ENCODE data around the gene TSPEAR.
A peak's percentile ranks its signal among the peaks of the same experiment; 100 is the strongest.

TSPEAR gene

GRCh38 chr21:44657635-44658540, 53.5 kb downstream of the TSPEAR start, which contains the start of gene KRTAP12-3:
Gene KRTAP12-3 (plus strand): TSS chr21:44657932. CDS start chr21:44657980, 48 bp downstream.
- TF ChIP-seq Cebpa-rat (IDR thresholded peaks at IDR 0.05) = no peak

GRCh38 chr21:44656868-44657267, 54.5 kb downstream of the TSPEAR start:
- H3K27me3 ChIP-seq = no peaks in the 10 kb centered on the region

More at GRCh38 chr21:44657635-44658540, 53.5 kb downstream of the TSPEAR start, which contains the start of gene KRTAP12-3:
- H3K27ac ChIP-seq = peak within 1 kb of the TSS; percentile 21
- H3K4me1 ChIP-seq = peaks cover 51% of the 10 kb centered on the region
- H3K4me2 ChIP-seq = peak within 1 kb of the TSS; percentile 74
- no peaks in the 10 kb centered on the region for H4K20me1 ChIP-seq
- H3K9me3 ChIP-seq = peaks cover 49% of the 10 kb centered on the region
- no peak within 1 kb of the TSS for H3K9ac ChIP-seq
- H3K27me3 ChIP-seq = no peaks in the 10 kb centered on the region
- peak within 1 kb of the TSS; percentile 31 for H3K4me3 ChIP-seq
- no peaks in the 10 kb centered on the region; the same call in 1 of the 2 replicates for H3K36me3 ChIP-seq

GRCh38 chr21:44654576-44655175, 56.7 kb downstream of the TSPEAR start, which contains the start of gene KRTAP12-4:
Gene KRTAP12-4 (minus strand): TSS chr21:44654659. CDS start chr21:44654614, 45 bp downstream.
- TF ChIP-seq Cebpa-rat (IDR thresholded peaks at IDR 0.05) = no peak
- Histone ChIP-seq H3K4me3 (no peak within 1 kb of the TSS), H3K9ac (no peak within 1 kb of the TSS; the same call in 1 of the 2 replicates), H4K20me1 (no peaks in the 10 kb centered on the region), H3K27ac (peak within 1 kb of the TSS; percentile 65), H3K4me1 (peaks cover 74% of the 10 kb centered on the region), H3K4me2 (peak within 1 kb of the TSS; percentile 47), H3K9me3 (peaks cover 77% of the 10 kb centered on the region), H3K27me3 (no peaks in the 10 kb centered on the region), H3K36me3 (no peaks in the 10 kb centered on the region; the same call in 1 of the 2 replicates)

More at GRCh38 chr21:44656868-44657267, 54.5 kb downstream of the TSPEAR start:
- peak overlapping the region; percentile 31 for H3K4me3 ChIP-seq
- no peak for TF ChIP-seq Cebpa-rat (IDR thresholded peaks at IDR 0.05)
- no peaks in the 10 kb centered on the region; the same call in 1 of the 2 replicates for H3K36me3 ChIP-seq
- H3K4me2 ChIP-seq = peak overlapping the region; percentile 74
- H4K20me1 ChIP-seq = no peaks in the 10 kb centered on the region
- peaks cover 59% of the 10 kb centered on the region for H3K9me3 ChIP-seq
- H3K9ac ChIP-seq = no peak overlapping the region
- peaks cover 61% of the 10 kb centered on the region for H3K4me1 ChIP-seq
- 0 out of 2 replicates have a peak overlapping the region, but pooled peaks have one; percentile 21 for H3K27ac ChIP-seq

GRCh38 chr21:44653656-44654575, 57.5 kb downstream of the TSPEAR start:
- H3K4me2 ChIP-seq = peak overlapping the region; percentile 47
- H4K20me1 ChIP-seq = no peaks in the 10 kb centered on the region
- H3K36me3 ChIP-seq = no peaks in the 10 kb centered on the region; the same call in 1 of the 2 replicates
- H3K9me3 ChIP-seq = peaks cover 77% of the 10 kb centered on the region
- peaks cover 74% of the 10 kb centered on the region for H3K4me1 ChIP-seq
- no peak overlapping the region; the same call in 1 of the 2 replicates for H3K9ac ChIP-seq
- peak overlapping the region; percentile 65 for H3K27ac ChIP-seq
- H3K4me3 ChIP-seq = no peak overlapping the region
- H3K27me3 ChIP-seq = no peaks in the 10 kb centered on the region
- no peak for TF ChIP-seq Cebpa-rat (IDR thresholded peaks at IDR 0.05)

GRCh38 chr21:44653123-44653522, 58.2 kb downstream of the TSPEAR start:
- H3K4me3 ChIP-seq = no peak overlapping the region
- TF ChIP-seq Cebpa-rat (IDR thresholded peaks at IDR 0.05) = no peak
- H3K4me1 ChIP-seq = peaks cover 72% of the 10 kb centered on the region
- no peaks in the 10 kb centered on the region for H3K27me3 ChIP-seq
- H3K4me2 ChIP-seq = peak overlapping the region; percentile 47
- peaks cover 75% of the 10 kb centered on the region for H3K9me3 ChIP-seq
- no peaks in the 10 kb centered on the region for H4K20me1 ChIP-seq
- no peaks in the 10 kb centered on the region; the same call in 1 of the 2 replicates for H3K36me3 ChIP-seq
- H3K27ac ChIP-seq = peak overlapping the region; percentile 65
- H3K9ac ChIP-seq = no peak overlapping the region

- peak overlapping the region; percentile 41 for H3K4me2 ChIP-seq
- H3K36me3 ChIP-seq = no peaks in the 10 kb centered on the region; the same call in 1 of the 2 replicates
- no peak for TF ChIP-seq Cebpa-rat (IDR thresholded peaks at IDR 0.05)
- no peak overlapping the region for H3K4me3 ChIP-seq
- peaks cover 61% of the 10 kb centered on the region for H3K9me3 ChIP-seq
- H3K27ac ChIP-seq = peak overlapping the region; percentile 58
- no peak overlapping the region for H3K9ac ChIP-seq
- H4K20me1 ChIP-seq = no peaks in the 10 kb centered on the region
- H3K4me1 ChIP-seq = peaks cover 66% of the 10 kb centered on the region
- H3K27me3 ChIP-seq = no peaks in the 10 kb centered on the region
These were observed 60.2 kb downstream of the TSPEAR start for GRCh38 chr21:44650973-44651675.

- Histone ChIP-seq H3K36me3 (no peaks in the 10 kb centered on the region), H3K4me3 (no peak overlapping the region), H3K9me3 (peaks cover 58% of the 10 kb centered on the region), H3K27me3 (no peaks in the 10 kb centered on the region), H3K4me2 (peak overlapping the region; percentile 41; the same call in 1 of the 2 replicates), H3K4me1 (peaks cover 66% of the 10 kb centered on the region), H3K27ac (peak overlapping the region; percentile 58), H3K9ac (no peak overlapping the region), H4K20me1 (no peaks in the 10 kb centered on the region)
- no peak for TF ChIP-seq Cebpa-rat (IDR thresholded peaks at IDR 0.05)
These were observed 61.0 kb downstream of the TSPEAR start for GRCh38 chr21:44650265-44650972.

GRCh38 chr21:44649521-44650100, 61.8 kb downstream of the TSPEAR start:
- Histone ChIP-seq H3K4me3 (no peak overlapping the region), H3K27me3 (no peaks in the 10 kb centered on the region), H3K36me3 (no peaks in the 10 kb centered on the region), H3K9ac (no peak overlapping the region), H3K4me1 (peaks cover 62% of the 10 kb centered on the region), H3K9me3 (peaks cover 60% of the 10 kb centered on the region), H3K4me2 (peak overlapping the region; percentile 52), H3K27ac (no peak overlapping the region), H4K20me1 (no peaks in the 10 kb centered on the region)
- TF ChIP-seq Cebpa-rat (IDR thresholded peaks at IDR 0.05) = no peak

Data from BLaER1 (cell line).